Right hindlimb (tissue), 1 donor: ENCODE results near the gene PSMC3.

ENCODE experiments used
- DNase-seq: peaks from one replicate; pipeline ENCODE4 v3.0.0-alpha.2; 2018

The PSMC3 gene

GRCh38 chr11:47442514-47442913 is 16.3 kb upstream of the PSMC3 start:
- no peak for DNase-seq

GRCh38 chr11:47441421-47441820 is 15.2 kb upstream of the PSMC3 start:
- DNase-seq: no peak

- no peak for DNase-seq
These were observed 13.8 kb upstream of the PSMC3 start for GRCh38 chr11:47440054-47440476.

GRCh38 chr11:47438721-47439120 is 12.5 kb upstream of the PSMC3 start:
- no peak for DNase-seq

GRCh38 chr11:47437746-47438418 is 11.6 kb upstream of the PSMC3 start:
- DNase-seq: no peak

GRCh38 chr11:47437218-47437745 is 11.0 kb upstream of the PSMC3 start:
- DNase-seq: no peak

GRCh38 chr11:47436726-47437125 is 10.5 kb upstream of the PSMC3 start:
- DNase-seq: no peak

- DNase-seq: no peak
These were observed 9.4 kb upstream of the PSMC3 start for GRCh38 chr11:47435687-47436086.

GRCh38 chr11:47434011-47434786 is 8.0 kb upstream of the PSMC3 start:
- DNase-seq: no peak

GRCh38 chr11:47433157-47433556 is 6.9 kb upstream of the PSMC3 start:
- DNase-seq: no peak

- DNase-seq: no peak
These were observed 5.3 kb upstream of the PSMC3 start for GRCh38 chr11:47431356-47432083.

- no peak for DNase-seq
These were observed 4.3 kb upstream of the PSMC3 start for GRCh38 chr11:47430524-47430923.

GRCh38 chr11:47425611-47426010 is 628 bp downstream of the PSMC3 start:
- no peak for DNase-seq

- DNase-seq: no peak
These were observed 7.6 kb downstream of the PSMC3 start for GRCh38 chr11:47418454-47419259.

GRCh38 chr11:47417712-47418111 is 8.5 kb downstream of the PSMC3 start:
- DNase-seq: no peak

- DNase-seq: peak; percentile 93
These were observed 10.2 kb downstream of the PSMC3 start for GRCh38 chr11:47415949-47416472.

- no peak for DNase-seq
These were observed 11.0 kb downstream of the PSMC3 start for GRCh38 chr11:47415091-47415854.

GRCh38 chr11:47414685-47415070 is 11.6 kb downstream of the PSMC3 start:
- peak; percentile 33 for DNase-seq

GRCh38 chr11:47413908-47414684 is 12.1 kb downstream of the PSMC3 start:
- DNase-seq: peak; percentile 51

- peak; percentile 13 for DNase-seq
These were observed 12.9 kb downstream of the PSMC3 start for GRCh38 chr11:47413351-47413750.
